HG03521 (cell line): ENCODE results near the gene SMC4.

Source experiments
- ATAC-seq: cut with Tn5 transposase; IDR thresholded peaks from one replicate; pipeline ENCODE4 v1.9.1; 2021; ENCODE audit warnings: mild to moderate bottlenecking, moderate library complexity; ENCODE audit not compliant: unreplicated experiment

The SMC4 gene

GRCh38 chr3:160473978-160474377 is 74.5 kb downstream of the SMC4 start:
- ATAC-seq: no peak

DNA sequence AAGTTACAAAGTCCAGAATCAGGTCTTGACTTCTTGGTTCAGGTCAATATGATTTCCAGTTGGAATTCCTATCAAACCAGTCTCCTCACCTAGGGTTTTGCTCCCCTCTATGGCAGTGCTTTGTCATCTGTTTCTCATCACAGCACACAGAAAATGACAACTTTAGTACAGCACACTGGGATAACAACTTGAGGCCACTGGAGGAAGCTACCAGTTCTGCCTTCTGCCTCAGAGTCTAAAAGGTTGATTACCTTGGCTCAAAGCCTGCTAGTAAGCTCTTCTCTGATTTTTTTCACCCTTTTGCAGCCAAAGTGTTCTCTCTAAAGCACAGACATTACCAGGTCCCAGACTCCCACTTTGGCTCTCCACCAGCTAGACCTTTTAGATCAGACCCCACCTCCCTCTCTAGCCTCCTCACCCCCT is 75.0 kb downstream of the SMC4 start:
- ATAC-seq: no peak

DNA sequence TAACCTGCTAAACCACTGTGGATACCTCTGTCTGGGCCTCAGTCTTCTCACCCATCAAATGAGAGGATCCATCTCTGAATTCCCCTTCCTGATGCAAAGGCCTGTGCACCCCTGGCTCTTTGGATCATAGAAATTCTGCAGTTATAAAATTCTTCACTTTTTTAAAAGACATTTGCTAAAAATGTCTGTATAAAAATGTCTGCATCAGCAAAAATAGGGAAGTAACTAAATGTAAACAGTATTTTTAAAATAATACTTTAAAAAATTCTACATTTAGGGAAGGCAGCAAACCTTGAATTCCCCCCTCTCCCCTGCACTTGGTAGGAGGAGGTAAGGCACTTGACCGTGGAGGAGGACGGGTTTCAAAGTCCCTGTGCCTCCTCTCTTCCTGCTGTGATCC is 75.7 kb downstream of the SMC4 start:
- ATAC-seq: no peak

DNA sequence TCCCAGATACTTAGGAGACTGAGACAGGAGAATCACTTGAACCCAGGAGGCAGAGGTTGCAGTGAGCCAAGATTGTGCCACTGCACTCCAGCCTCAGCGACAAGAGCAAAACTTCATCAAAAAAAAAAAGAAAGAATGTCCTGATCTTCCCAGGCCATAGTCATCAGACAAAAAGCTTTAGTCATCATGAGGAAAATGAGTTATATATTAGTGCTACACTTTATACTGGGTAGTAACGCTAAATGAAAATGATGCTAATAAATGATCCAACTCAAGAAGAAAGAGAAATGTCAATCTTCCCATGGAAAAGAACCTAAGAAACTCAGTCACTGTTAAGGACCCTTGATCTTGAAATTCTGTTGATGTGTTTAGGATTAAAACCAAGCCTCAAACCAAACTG is 76.4 kb downstream of the SMC4 start:
- no peak for ATAC-seq

DNA sequence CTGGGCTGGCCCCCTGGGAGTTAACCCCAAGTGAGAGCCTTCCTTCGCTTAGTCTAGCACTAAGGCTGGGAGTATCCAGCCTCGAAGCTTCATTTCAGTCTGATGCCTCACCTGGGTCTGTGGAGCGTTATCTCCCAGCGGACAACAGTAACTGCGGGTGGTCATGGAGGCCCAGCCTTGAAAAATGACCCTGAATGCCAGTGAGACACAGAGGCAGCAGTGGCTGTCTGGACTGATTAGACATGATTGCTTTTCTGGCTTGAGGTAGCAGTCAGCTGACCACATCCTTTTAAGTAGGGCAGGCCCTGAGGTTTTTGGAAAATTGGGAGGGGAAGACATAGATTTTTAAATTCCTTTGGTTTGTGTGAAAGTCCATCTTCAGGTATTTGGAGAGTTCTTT is 78.3 kb downstream of the SMC4 start:
- ATAC-seq: no peak

- no peak for ATAC-seq
These were observed 78.9 kb downstream of the SMC4 start for GRCh38 chr3:160478338-160478737.

GRCh38 chr3:160479376-160479775 is 79.9 kb downstream of the SMC4 start:
- ATAC-seq: no peak

- no peak for ATAC-seq
These were observed 81.5 kb downstream of the SMC4 start for GRCh38 chr3:160480931-160481330.

GRCh38 chr3:160481856-160482255 is 82.4 kb downstream of the SMC4 start:
- ATAC-seq: no peak

- ATAC-seq: no peak
These were observed 83.3 kb downstream of the SMC4 start for GRCh38 chr3:160482796-160483195.
